Measurements from ENCODE around the gene ARHGAP28.

DNA sequence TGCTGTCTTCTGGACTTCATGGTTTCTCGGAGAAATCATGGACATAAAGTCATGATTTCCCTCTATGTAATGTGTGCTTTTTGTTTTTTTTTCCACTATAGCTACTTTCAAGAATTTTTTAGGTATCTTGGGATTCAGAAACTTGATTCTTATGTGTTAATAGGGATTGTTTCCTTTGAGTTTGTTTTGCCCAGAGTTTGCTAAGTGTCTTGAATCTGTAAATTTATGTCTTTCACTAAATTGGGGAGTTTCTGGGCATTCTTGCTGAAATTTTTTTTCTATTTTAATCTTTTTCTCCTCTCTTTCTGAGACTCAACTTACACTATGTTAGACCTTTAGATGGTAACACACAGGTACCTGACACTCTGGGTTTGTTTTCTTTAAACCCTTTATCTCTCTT lies 205.3 kb downstream of the ARHGAP28 start:
- TF ChIP-seq, protein P1, sequence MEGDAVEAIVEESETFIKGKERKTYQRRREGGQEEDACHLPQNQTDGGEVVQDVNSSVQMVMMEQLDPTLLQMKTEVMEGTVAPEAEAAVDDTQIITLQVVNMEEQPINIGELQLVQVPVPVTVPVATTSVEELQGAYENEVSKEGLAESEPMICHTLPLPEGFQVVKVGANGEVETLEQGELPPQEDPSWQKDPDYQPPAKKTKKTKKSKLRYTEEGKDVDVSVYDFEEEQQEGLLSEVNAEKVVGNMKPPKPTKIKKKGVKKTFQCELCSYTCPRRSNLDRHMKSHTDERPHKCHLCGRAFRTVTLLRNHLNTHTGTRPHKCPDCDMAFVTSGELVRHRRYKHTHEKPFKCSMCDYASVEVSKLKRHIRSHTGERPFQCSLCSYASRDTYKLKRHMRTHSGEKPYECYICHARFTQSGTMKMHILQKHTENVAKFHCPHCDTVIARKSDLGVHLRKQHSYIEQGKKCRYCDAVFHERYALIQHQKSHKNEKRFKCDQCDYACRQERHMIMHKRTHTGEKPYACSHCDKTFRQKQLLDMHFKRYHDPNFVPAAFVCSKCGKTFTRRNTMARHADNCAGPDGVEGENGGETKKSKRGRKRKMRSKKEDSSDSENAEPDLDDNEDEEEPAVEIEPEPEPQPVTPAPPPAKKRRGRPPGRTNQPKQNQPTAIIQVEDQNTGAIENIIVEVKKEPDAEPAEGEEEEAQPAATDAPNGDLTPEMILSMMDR (IDR thresholded peaks at IDR 0.05): no peak
- TF ChIP-seq POLR2A (IDR thresholded peaks at IDR 0.05): no peak
- no peak for TF ChIP-seq POLR2AphosphoS5 (IDR thresholded peaks at IDR 0.05)

Measured in prostate gland (tissue), 2 donors.